EH (cell line): Measurements from ENCODE around the gene NCOA5.
A peak's percentile ranks its signal among the peaks of the same experiment; 100 is the strongest.

Experiments
- DNase-seq: peaks from one replicate; pipeline ENCODE4 v3.0.0-alpha.2; 2015; ENCODE audit warnings: low read depth

The NCOA5 gene

DNA sequence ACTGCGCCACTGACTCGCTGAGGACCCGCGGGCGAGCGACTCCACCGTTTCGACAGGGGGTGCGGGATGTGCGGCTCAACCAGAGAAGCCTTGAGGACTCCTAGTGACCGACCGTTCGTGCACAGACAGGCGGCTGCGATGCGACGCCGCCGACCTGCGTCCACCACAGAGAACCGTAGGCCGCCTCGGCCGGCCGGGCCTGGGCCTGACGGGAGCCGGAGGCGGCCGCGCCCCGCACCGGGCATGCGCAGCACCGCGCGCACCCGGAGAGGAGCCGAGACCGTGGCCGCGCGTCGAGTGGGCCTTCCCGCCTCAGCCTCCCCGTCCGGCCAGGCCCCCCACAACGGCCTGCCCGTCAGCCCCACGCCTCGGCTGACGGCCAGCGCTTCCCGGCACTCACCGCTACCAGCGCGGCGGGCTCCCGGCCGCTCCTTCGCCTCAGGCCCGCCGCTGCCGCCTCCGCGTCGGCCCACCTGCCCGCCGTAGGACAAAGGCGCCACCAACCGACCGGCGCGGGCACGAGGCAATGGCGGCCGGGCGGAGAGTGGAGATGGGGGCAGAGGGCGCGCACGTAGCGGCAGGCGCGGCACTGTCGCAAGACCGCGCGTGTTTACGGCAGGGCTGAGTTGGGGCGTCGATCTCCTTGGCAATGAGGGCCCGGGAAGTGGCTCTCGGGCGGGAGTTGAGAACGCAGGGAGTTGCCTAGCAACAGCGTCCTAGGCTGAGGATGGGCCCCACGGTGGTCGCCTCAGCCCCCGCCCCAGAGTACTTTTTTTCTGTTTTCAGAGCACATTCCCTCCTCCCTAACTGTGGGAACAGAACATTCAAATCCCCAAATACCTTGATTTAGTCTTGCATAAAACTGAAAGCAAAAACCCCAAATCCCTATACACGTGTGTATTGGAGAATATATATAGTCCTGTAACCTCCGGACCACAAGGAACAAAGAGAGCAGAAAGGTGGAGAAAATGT, at the start of gene NCOA5:
Gene NCOA5, minus strand, starts transcription at position 546 of the 972 bp plus-strand sequence. CDS start 10,538 bp downstream, outside the sequence.
- peak; percentile 95 for DNase-seq

DNA sequence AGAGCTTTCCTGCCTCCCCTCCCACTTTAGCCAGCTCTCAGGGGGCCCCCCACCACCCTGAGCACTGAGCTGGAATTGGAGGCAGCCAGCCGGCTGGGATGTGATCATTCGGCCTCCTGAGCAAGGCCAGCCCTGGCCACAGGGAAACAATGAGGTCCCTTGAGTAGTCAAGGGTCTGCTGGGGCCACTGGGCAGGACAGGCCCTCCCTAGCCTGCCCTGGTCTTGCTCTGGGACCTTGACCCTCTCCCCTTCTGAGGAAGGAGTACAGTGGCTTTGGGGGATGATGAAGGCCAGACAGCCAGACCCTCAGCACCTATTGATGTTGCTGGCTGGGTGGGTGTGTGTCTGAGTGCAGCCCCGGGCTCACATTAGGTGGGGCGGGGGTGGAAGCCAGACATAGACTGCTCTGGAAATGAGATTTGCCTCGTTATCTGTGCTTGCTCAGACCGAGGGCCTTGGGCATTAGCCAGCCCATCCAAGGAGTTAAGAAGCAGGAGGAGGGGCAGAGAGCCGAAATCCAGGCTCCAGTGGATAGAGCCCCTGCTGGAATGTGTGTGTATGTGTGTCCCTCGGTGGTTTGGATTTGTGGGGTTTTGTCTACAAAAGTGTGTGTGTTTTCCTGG, 49.6 kb upstream of the NCOA5 start:
- DNase-seq: no peak

DNA sequence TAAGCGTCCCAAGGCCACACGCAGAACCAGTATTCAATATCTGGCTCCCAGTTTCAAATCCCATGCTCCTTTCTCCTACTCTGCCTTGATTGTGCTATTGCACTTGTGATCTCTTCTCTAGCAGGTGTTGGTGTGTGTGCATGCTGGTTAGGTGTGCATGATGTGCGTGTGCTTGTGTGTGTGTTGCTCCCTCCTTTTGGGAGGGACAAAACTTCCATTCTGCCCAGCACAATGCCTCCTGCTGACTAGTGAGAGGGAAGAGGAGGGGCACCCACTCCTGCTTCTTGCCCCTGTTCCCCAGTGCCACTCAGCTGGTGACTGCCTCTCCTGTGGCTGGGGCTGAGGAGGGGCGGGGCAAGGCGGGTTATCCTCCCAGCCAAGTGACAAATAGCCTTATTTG, 48.1 kb upstream of the NCOA5 start:
- no peak for DNase-seq

DNA sequence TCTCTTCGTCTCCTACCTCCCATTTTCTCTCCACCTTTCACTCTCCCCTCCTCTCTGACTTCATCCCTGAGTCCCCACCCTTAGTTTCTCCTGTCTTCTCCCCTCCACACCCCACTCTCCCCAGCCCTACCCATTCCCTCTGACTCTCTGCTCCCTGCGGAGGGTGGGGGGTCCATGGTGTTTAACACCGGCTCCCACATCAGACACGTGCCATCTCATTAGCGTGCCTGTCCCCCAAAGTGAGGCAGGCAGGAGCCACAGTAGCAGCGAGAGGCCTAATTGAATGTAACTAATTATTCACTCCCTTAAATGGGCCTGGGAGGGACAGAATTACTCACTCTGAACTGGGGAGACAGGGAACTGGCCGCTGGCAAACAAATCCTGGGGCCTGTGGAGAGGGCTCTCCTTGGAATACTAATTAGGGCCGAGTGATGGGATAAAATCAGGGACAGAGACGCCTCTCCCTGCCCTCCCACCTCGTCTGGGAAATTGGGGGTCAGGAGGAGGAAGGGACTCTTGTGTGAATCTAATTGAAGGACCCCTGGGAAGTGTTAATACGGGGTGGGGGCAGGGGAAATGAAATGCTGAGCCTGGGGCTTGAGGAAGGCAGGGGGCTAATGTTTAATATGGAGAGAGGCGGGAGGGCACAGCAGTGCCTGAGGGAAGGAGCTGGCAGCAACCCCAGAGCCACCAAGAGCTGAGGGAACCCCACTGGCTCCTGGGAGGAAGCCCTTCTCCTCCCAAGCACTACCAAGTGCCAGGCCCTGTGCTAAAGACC, 46.3 kb upstream of the NCOA5 start:
- DNase-seq: no peak

DNA sequence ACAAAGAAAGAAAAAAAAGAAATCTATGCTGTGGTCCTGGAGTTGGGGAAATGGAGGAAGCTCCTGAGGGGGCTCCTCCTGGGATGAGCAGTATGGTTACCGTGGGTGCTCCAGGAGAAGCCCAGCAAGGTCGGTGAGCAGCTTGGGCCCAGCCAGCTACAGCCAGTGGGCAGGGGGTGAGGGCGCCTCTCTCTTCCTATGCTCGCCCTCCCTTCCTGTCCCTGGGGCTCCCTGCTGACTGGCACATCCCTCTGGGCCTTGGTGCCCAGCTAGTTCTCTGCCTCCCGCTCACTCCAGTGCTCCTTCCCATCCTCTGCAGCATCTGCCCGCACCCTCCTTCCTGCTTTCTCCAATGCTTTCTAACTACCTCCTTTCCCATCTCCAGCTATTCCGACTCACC, 45.0 kb upstream of the NCOA5 start:
- DNase-seq: no peak

DNA sequence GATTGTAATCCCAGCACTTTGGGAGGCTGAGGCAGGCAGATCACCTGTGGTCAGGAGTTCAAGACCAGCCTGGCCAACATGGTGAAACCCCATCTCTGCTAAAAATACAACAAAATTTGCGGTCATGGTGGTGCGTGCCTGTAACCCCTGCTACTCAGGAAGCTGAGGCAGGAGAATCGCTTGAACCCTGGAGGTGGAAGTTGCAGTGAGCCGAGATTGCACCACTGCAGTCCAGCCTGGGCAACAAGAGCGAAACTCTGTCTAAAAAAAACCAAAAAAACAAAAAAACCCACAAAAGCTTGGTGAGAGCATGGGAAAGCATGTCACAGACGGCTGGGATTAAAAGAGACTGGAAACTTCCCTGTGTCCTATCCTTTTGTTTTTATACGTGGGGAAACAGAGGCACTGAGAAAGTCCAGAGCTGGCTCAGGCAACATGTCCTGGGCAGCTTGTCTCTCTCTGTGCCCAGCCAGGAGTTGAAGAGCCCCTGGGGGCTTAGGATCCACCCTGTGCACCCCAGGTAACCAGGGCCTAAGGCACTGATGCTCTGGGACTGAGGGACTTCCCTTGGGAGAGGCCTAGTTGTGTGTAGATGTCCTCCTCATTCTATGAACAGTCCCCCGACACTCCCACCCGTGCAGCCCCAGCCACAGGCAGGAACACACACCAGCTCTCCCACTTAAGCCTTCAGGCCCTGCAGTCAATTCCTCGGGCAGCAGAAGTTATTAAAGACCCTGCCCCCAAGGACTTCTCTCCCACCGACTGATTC, 44.3 kb upstream of the NCOA5 start:
- DNase-seq: no peak

DNA sequence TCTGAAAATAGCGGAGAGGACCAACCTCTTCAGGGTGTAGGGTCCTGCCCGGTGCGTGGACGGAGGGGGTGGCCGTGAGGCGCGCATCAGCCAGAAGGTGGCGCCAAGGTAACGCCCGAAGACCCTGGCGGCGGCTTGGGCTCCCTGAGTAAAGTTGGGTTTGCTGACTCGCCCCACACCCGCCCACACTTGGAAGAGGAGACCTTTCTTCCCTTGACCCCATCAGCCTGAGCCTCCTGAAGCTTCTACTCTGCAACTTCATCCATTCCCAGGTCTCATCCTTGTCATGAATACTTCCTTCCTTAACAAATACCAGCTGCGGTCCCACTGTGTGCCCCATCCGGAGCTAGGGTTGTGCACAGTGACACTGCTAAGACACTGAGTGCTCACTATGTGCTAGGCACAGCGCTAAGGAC, 43.0 kb upstream of the NCOA5 start:
- DNase-seq: peak; percentile 62

DNA sequence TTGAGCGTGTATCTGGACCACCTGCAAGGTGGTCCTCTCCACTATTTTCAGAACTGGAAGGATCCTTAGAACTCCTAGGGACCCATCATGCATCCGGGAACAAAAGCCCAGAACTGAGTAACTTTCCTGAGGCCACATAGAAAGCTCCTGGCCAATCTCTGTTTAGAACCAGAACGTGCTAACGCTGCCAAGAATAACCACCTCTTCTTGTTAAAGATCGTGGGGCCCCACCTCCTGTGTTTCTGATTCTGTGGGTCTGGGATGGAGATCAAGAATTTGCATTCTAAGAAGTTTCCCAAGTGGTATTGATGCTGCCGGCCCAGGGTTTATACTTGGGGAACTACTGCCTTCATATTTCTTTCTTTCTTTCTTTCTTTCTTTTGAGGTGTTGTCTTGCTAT, 41.6 kb upstream of the NCOA5 start:
- DNase-seq: peak; percentile 48

DNA sequence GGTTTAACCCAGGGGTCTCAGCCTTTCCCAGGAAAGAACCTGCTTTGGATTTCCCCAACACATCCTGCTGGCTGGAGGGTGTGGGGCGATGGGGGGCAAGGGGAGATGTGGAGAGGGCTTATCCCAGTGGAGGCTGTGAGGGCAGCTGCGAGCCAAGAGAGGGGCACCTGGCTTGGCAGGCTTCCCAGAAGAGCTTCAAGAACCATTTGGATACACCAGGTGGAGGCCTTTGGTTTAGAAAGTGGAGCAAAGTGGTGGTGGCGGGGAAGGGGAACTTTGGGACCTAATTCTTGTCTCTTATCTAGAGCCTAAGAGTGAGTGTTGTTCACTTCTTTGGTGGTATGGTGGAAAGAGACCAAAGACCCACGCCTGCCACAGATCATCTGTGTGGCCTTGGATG, 40.8 kb upstream of the NCOA5 start:
- no peak for DNase-seq

DNA sequence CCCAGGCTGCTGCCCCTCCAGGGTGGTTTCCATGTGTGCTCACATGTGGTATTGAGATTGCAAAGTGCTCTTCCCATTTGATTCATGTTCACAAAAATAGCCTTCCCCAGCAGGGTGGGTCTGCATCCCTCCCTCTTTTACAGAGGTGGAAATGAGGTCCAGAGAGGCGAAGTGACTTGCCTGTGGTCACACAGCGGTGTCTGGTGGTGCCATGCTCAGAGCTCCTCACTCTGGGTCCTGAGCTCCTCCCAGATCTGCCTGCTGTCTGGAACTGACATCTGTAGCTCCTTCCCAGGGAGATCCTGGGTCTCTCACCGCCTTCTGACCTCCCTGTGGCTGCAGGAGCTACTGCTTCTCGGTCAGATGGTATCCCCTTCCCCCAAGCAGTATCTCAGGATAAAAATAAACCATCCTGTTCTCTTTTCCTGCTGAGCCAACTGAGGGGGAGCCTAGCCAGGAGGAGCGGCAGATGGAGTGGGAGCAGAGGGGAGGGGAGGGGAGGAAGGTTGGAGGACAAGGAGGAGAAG, 40.3 kb upstream of the NCOA5 start:
- DNase-seq: peak; percentile 6

DNA sequence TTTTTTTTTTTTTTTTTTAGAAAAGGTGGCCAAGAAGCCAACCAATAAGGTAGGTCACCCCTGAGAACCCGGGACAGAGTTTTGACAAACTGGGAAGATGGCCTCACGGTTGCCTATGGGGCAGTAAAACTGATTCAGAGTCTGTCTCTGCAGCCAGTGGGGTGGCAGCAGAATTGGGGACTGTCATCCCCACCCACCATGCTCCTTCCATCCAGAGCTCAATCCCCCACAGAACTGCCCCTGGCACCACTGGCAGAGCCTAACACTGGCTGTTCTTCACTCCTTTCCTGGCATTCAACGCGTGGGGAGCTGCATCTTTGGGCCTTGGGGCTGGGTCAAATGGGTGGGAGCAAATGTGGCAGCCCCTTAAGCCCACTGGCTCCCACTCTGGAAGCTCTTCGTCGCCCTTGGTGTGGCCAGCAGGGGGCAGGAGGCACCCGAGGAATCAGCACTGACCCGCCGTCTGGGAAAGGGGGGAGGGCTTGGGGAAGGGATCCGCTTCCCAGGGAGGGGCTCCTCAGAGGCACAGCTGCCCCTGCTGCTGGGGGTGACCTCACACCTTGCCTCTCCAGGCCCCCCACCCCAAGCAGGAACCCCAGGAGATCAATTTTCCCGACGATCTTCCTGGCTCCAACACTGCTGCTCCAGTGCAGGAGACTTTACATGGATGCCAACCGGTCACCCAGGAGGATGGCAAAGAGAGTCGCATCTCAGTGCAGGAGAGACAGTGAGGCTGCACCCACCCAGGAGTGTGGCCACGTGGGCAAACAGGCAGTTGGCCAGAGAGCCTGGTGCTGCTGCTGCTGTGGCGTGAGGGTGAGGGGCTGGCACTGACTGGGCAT, 38.8 kb upstream of the NCOA5 start:
- peak; percentile 12 for DNase-seq

DNA sequence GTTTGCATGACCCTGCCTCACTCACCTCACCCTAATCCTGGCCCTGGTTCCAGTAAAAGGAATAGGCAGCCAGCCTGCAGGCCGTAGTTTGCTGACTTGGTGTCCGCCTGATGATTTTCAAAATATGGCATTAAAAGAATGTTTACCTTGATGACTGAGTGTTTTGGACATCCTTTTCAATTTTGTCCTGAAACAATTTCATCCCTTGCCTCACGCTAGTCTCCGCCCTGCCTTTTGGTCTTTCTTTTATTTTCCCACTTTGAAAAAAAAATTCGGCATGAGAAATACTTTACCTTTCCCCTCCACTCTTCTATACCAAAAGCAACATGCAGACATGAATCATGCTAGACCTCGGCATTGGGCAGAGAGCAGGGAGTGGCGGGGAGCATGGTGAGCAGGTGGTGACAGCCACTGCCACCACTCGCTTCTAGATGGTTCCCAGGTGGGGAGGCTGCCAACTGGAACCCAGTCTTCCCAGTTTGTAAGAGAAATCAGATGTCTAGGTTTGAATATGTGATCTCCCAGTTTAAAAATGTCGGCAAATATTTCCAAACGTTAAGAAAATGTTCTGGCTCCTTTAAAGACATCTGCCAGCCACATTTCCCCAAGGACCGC, 37.7 kb upstream of the NCOA5 start:
- no peak for DNase-seq

DNA sequence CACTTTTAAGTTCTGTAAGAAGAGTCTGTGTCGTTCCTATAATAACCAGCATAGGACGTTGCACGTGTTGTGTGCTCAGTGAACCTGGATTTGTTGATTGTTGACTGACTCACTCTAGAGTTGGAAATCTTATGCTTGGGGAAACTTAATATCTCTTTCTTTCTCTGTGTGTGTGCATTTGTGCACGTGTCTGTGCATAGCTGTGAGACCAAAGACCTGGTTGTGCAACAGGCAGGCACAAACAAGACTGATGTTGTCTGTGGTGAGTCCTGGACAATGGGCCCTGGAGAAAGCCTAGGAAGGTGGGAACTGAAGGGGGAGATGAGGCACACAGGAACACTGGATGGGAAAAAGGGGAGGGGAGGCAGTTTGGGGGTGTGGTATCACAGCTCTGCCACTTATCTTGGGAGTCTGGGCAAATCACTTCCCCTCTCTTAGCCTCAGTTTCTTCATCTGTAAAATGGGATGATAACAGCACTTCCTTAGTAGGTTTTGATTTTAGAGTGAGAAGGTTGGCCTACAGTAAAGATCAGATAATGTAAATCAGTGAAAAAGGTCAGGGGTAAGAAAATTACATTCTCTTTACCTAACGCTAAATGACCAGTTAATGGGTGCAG, 36.8 kb upstream of the NCOA5 start:
- no peak for DNase-seq

DNA sequence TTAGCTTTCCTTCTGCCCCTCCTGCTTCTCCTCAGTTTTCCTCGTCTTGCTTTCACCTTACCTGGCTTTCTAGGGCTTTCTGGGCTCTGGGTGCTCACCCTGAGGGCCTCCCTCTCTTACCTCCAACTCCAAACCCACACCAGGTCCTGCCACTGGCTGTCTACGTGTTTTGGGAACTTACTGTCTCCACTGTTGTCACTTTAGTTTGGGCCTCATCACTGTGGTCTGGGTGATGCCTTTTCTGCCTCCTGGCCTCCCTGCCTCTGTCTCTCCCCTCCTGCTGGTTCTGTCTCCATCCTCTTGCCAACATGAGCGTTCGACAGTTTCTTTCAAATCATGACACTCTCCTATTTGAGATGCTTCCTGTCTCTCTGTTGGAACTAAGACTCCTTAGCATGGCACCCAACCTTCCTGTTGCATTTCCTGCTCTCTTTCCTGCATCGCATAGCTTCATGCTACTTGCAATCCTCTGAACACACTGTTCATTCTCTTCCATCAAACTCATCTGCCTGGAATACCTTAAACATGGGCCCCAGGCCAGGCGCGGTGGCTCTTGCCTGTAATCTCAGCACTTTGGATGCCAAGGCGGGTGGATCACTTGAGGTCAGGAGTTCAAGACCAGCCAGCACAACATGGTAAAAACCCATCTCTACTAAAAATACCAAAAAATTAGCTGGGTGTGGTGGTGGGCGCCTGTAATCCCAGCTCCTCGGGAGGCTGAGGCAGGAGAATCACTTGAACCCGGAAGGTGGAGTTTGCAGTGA, 33.9 kb upstream of the NCOA5 start:
- no peak for DNase-seq

DNA sequence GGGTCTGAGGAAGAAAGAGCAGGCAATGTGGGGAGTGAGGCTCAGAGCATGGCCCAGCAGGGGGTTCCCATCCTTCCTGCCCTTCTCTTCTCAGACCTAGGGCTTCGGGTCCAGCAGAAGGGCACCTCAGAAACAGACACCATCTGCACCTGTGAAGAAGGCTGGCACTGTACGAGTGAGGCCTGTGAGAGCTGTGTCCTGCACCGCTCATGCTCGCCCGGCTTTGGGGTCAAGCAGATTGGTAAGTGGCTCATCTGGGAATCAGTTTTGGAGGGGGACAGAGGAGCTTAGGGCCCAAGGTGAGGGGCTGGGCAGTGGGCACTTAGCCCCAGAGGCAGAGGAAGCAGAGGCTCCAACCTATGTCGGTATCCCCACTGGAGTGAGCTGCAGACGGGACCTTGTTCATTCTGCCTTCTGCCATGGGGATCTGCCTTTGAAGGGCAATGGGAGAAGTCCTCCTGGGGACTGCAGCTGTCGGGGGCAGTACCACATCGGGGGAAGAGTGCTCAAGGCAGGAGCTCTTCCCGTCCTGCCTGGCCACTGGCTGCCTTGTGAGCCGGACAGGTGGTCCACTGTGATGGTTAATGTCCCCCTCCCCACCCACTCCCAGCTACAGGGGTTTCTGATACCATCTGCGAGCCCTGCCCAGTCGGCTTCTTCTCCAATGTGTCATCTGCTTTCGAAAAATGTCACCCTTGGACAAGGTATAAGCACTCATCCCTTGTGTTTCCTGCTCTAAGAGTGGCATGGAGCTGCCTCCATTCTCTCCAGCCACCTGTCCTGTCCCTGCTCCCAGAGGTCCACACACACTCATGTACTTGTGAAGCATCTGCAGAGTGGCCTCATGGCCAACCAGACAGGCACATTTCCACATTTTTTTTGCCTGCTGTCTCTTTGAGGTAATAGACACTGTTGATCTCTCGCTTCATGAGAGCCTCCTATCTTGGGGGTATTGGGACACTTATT, 33.0 kb upstream of the NCOA5 start:
- no peak for DNase-seq

DNA sequence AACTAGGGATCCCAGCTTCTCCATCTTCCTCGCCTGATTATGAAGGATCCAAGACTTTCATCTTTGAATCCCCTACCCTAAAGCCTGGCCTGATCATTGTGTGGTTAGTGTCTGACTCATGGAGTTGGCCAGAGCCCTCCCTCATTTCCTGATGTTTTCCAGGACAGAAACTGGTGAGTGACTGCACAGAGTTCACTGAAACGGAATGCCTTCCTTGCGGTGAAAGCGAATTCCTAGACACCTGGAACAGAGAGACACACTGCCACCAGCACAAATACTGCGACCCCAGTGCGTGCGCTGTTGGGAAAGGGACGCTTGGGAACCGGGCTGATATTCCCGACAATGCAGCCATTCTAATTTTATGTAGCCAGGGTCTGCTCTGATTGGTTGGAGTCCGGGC, 32.3 kb upstream of the NCOA5 start:
- peak; percentile 55 for DNase-seq

DNA sequence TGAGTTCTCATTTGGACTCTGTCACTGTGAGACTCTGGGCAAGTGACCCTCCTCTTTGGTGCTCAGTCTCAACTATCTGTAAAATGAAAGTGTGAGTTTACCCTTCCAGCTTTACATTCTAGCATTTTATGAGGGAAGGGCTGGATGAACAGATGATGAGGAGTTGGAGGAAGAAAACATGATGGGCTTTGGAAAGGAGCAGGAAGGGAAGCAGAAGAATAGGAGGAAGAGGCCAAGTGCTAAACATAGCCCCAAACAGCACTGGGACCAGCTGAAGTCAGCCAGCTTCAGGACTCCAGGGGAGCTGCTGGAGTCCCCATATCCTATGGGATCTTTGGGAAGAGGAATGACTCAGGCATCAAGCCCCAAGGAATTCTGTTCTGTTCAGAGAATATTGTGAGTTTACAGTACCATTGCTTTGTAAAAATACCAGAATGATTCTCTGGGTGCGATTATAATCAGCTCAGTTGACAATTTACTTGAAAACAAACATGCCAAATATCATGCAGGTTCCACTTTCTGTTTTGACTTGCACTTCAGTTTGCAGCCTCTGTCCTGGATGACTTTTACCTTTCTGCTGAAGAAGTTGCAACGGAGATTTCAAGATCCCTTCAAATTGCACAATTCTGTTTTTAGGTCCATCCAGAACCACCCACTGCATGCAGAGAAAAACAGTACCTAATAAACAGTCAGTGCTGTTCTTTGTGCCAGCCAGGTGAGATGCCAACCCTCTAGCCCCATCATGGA, 31.6 kb upstream of the NCOA5 start:
- DNase-seq: peak; percentile 27
